Stomach (tissue), 4 donors: ENCODE results near the gene CKAP5.

Experiments used
- EP300 ChIP-seq: sonication (generic); formaldehyde crosslinking; IDR thresholded peaks from one replicate; pipeline ENCODE4 v1.6.1; 2017; ENCODE audit warnings: antibody characterized with exemption
- POLR2A ChIP-seq, 4 donors: fragments of 450-650 bp; IDR thresholded peaks; one replicate each; pipeline ENCODE4 v1.6.1; 2016; ENCODE audit warnings: antibody characterized with exemption in 4 of 4, control low read depth in 2 of 4, mild to moderate bottlenecking in 1 of 4, moderate library complexity in 1 of 4
- POLR2AphosphoS5 ChIP-seq, 3 donors: sonication (generic); formaldehyde crosslinking; IDR thresholded peaks; one replicate each; pipeline ENCODE4 v1.6.1; 2016; ENCODE audit warnings: antibody characterized with exemption in 3 of 3
- TF ChIP-seq, protein P1 (sequence below), 7 experiments: fragments of 450-650 bp in 4 of 7; fragments of 200-600 bp in 3 of 7; sonication (generic) in 3 of 7; IDR thresholded peaks; one replicate each; pipeline ENCODE4 v1.5.1; 2016 to 2019; ENCODE audit warnings: antibody characterized with exemption in 7 of 7, control low read depth in 2 of 7, mild to moderate bottlenecking in 1 of 7

GRCh38 chr11:46855863-46856262 is 9.8 kb upstream of the CKAP5 start:
- TF ChIP-seq POLR2A (IDR thresholded peaks at IDR 0.05) (no peak), POLR2AphosphoS5 (IDR thresholded peaks at IDR 0.05) (no peak), EP300 (no peak)
- TF ChIP-seq, protein P1, sequence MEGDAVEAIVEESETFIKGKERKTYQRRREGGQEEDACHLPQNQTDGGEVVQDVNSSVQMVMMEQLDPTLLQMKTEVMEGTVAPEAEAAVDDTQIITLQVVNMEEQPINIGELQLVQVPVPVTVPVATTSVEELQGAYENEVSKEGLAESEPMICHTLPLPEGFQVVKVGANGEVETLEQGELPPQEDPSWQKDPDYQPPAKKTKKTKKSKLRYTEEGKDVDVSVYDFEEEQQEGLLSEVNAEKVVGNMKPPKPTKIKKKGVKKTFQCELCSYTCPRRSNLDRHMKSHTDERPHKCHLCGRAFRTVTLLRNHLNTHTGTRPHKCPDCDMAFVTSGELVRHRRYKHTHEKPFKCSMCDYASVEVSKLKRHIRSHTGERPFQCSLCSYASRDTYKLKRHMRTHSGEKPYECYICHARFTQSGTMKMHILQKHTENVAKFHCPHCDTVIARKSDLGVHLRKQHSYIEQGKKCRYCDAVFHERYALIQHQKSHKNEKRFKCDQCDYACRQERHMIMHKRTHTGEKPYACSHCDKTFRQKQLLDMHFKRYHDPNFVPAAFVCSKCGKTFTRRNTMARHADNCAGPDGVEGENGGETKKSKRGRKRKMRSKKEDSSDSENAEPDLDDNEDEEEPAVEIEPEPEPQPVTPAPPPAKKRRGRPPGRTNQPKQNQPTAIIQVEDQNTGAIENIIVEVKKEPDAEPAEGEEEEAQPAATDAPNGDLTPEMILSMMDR (IDR thresholded peaks at IDR 0.05), result no peak
